GM23248 (cell line): ENCODE measurements around the gene METRNL.

Source experiments
- EZH2 ChIP-seq: fragments of 200-600 bp; sonication (generic); IDR thresholded peaks from 2 replicates; pipeline ENCODE4 v1.6.1; 2018; ENCODE audit warnings: antibody characterized with exemption, mild to moderate bottlenecking; ENCODE audit not compliant: insufficient read depth, poor library complexity, severe bottlenecking
- EZH2phosphoT487 ChIP-seq: fragments of 200-600 bp; sonication (generic); IDR thresholded peaks from 2 replicates; pipeline ENCODE4 v1.6.1; 2018; ENCODE audit warnings: antibody characterized with exemption, moderate library complexity, mild to moderate bottlenecking, low read depth; ENCODE audit not compliant: insufficient read depth

- TF ChIP-seq EZH2 (no peak), EZH2phosphoT487 (no peak)
Measured at GRCh38 chr17:83115202-83115651, 35.8 kb downstream of the METRNL start.
